Retinal pigment epithelial cell (primary cell): Measurements from ENCODE around the gene RSRP1.

ENCODE experiments used
- DNase-seq: peaks from one replicate; pipeline ENCODE4 v3.0.0-alpha.2; 2010; ENCODE audit warnings: low read depth
- H3K4me3 ChIP-seq: 2 replicates; pipeline ENCODE4 v1.5.1; 2011; ENCODE audit warnings: mild to moderate bottlenecking, low read length, control low read depth, moderate library complexity
- TF ChIP-seq, protein P1 (sequence below): conservative IDR thresholded peaks from 2 replicates; pipeline ENCODE4 v1.5.1; 2011; ENCODE audit warnings: low read depth, low read length, control low read depth, inconsistent platforms

RSRP1 gene

GRCh38 chr1:25219661-25220251, 27.5 kb downstream of the RSRP1 start:
- no peak for DNase-seq

GRCh38 chr1:25217598-25218232, 29.5 kb downstream of the RSRP1 start:
- TF ChIP-seq, protein P1, sequence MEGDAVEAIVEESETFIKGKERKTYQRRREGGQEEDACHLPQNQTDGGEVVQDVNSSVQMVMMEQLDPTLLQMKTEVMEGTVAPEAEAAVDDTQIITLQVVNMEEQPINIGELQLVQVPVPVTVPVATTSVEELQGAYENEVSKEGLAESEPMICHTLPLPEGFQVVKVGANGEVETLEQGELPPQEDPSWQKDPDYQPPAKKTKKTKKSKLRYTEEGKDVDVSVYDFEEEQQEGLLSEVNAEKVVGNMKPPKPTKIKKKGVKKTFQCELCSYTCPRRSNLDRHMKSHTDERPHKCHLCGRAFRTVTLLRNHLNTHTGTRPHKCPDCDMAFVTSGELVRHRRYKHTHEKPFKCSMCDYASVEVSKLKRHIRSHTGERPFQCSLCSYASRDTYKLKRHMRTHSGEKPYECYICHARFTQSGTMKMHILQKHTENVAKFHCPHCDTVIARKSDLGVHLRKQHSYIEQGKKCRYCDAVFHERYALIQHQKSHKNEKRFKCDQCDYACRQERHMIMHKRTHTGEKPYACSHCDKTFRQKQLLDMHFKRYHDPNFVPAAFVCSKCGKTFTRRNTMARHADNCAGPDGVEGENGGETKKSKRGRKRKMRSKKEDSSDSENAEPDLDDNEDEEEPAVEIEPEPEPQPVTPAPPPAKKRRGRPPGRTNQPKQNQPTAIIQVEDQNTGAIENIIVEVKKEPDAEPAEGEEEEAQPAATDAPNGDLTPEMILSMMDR: no peak
- no peak overlapping the region for H3K4me3 ChIP-seq
- no peak for DNase-seq

More at GRCh38 chr1:25219661-25220251, 27.5 kb downstream of the RSRP1 start:
- TF ChIP-seq, protein P1: no peak
- no peak overlapping the region for H3K4me3 ChIP-seq

DNA sequence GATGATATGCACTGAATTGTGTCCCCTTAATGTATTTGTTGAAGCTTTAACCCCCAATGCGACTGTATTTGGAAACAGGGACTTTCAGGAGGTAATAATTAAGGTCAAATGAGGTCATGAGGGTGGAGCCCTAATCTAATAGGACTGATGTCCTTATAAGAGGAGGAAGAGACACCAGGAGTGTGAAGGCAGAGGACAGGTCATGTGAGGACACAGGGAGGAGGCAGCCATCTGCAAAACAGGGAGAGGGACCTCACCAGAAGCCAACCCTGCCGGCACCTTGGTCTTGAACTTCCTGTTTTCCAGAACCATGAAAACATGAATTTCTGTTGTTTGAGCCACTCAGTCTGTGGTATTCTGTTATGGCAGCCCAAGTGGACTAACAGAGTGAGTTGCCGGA, 30.2 kb downstream of the RSRP1 start:
- H3K4me3 ChIP-seq: no peak overlapping the region
- no peak for DNase-seq
- TF ChIP-seq, protein P1: no peak

- TF ChIP-seq, protein P1: no peak
- no peak for DNase-seq
- H3K4me3 ChIP-seq: no peak overlapping the region
Measured at GRCh38 chr1:25216123-25216522, 31.1 kb downstream of the RSRP1 start.

DNA sequence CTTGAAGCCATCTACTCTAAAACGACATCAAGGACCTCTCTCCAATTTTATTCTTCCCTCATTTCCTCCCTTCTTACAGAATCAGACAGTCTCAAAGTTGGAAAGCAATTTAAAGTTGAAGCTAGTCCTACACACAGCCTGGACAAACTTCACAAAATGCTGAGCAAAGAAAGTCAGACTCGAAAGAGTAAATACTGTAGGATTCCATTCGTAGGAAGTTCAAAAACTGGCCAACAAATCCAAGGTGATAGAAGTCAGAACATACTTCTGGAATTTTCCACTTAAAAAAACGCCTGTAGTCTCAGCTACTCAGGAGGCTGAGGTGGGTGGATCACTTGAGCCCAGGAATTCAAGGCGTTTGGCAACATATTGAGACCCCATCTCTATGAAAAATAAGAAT, 34.5 kb downstream of the RSRP1 start:
- no peak for DNase-seq
- TF ChIP-seq, protein P1: no peak
- H3K4me3 ChIP-seq: no peak overlapping the region

DNA sequence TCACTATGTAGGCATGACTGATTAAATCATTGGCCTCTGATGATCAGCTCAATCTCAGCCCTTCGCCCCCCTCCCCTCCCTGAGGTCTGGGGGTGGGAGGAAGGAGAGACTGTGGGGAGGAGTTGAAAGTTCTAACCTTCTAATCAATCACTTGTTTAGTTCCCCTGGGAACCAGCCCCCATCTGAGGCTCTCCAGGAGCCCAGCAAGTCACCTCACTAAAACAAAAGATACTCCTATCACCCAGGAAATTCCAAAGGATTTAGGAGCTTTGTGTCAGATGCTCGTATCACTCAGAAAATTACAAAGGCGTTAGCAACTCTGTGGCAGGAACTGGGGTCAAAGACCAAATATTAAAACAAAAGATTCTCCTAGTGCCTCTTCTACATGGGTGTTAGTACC, 36.5 kb downstream of the RSRP1 start:
- no peak for DNase-seq
- TF ChIP-seq, protein P1: no peak
- H3K4me3 ChIP-seq: no peak overlapping the region

DNA sequence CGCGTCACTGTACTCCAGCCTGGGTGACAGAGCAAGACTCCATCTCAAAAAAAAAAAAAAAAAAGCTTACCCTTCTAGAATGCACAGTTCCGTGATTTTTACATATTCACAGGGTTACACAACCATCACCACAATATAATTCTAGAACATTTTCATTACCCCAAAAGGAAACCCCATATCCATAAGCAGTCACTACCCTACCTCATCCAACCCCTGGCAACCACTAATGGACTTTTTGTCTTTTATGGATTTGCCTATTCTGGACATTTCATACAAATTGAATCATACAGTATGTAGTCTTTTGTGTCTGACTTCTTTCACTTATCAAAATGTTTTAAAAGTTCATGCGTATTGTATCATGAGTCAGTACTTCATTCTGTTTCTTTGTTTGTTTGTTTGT, 37.7 kb downstream of the RSRP1 start:
- TF ChIP-seq, protein P1: no peak
- DNase-seq: no peak

More for the DNA sequence above, 37.7 kb downstream of the RSRP1 start:
- no peak overlapping the region for H3K4me3 ChIP-seq
